Measurements from ENCODE around the gene ANGPT4.

- no peak for TF ChIP-seq CTCF (IDR thresholded peaks at IDR 0.05; ENCODE audit: low read depth, low read length)
- TF ChIP-seq EZH2phosphoT487 (IDR thresholded peaks at IDR 0.05; ENCODE audit: low read depth) = no peak
Observed at GRCh38 chr20:942611-943010, 26.5 kb upstream of the ANGPT4 start.
